Loucy (cell line): ENCODE data around the gene G0S2.

ENCODE experiments used
- H2AFZ ChIP-seq: fragments of 200-600 bp; sonication (generic); 2 replicates; pipeline ENCODE4 v1.6.0; 2016; ENCODE audit warnings: antibody characterized with exemption, mild to moderate bottlenecking, low read length, moderate library complexity
- H3F3A ChIP-seq: fragments of 200-600 bp; 2 replicates; pipeline ENCODE4 v1.6.0; 2016; ENCODE audit warnings: antibody characterized with exemption, low read depth, mild to moderate bottlenecking
- H3K27me3 ChIP-seq: fragments of 200-600 bp; sonication (generic); 2 replicates; pipeline ENCODE4 v1.6.1; 2014; ENCODE audit warnings: low read length, mild to moderate bottlenecking; ENCODE audit not compliant: insufficient read depth, poor library complexity, severe bottlenecking
- H3K36me3 ChIP-seq: fragments of 200-600 bp; sonication (generic); 2 replicates; pipeline ENCODE4 v1.6.1; 2016; ENCODE audit warnings: low read length; ENCODE audit not compliant: insufficient read depth
- H3K4me1 ChIP-seq: fragments of 200-600 bp; sonication (generic); 2 replicates; pipeline ENCODE4 v1.5.1; 2014; ENCODE audit warnings: low read length, mild to moderate bottlenecking; ENCODE audit not compliant: insufficient read depth, poor library complexity, severe bottlenecking
- H3K4me2 ChIP-seq: fragments of 200-600 bp; sonication (generic); 2 replicates; pipeline ENCODE4 v1.6.0; 2014; ENCODE audit warnings: antibody characterized with exemption, low read length, low read depth, mild to moderate bottlenecking; ENCODE audit not compliant: poor library complexity, severe bottlenecking
- H3K4me3 ChIP-seq: fragments of 200-600 bp; sonication (generic); 2 replicates; pipeline ENCODE4 v1.5.1; 2014; ENCODE audit warnings: low read length, mild to moderate bottlenecking, mixed read lengths; ENCODE audit not compliant: poor library complexity, severe bottlenecking
- H3K79me2 ChIP-seq: fragments of 200-600 bp; sonication (generic); 2 replicates; pipeline ENCODE4 v1.6.1; 2014; ENCODE audit warnings: low read length; ENCODE audit not compliant: insufficient read depth
- H3K9ac ChIP-seq: fragments of 200-600 bp; sonication (generic); 2 replicates; pipeline ENCODE4 v1.6.0; 2014; ENCODE audit warnings: mild to moderate bottlenecking, low read depth, low read length, moderate library complexity; ENCODE audit not compliant: poor library complexity, severe bottlenecking
- H3K9me2 ChIP-seq: fragments of 200-600 bp; sonication (generic); replicated peaks from 2 replicates; pipeline ENCODE4 v1.6.1; 2016; ENCODE audit warnings: low read depth, low read length, mixed read lengths
- H3K9me3 ChIP-seq: fragments of 200-600 bp; sonication (generic); 2 replicates; pipeline ENCODE4 v1.6.1; 2014; ENCODE audit warnings: mild to moderate bottlenecking, antibody characterized with exemption, low read length, low read depth; ENCODE audit not compliant: insufficient read depth
- H4K20me1 ChIP-seq: fragments of 200-600 bp; sonication (generic); 2 replicates; pipeline ENCODE4 v1.6.0; 2014; ENCODE audit warnings: antibody characterized with exemption, low read length, mild to moderate bottlenecking; ENCODE audit not compliant: insufficient read depth, poor library complexity, severe bottlenecking
- CTCF ChIP-seq: fragments of 200-600 bp; sonication (generic); conservative IDR thresholded peaks from 2 replicates; pipeline ENCODE4 v1.5.1; 2014; ENCODE audit warnings: mild to moderate bottlenecking, antibody characterized with exemption, low read length
- EZH2phosphoT487 ChIP-seq: fragments of 200-600 bp; IDR thresholded peaks from 2 replicates; pipeline ENCODE4 v1.6.1; 2018; ENCODE audit warnings: antibody characterized with exemption, mild to moderate bottlenecking, moderate library complexity, borderline replicate concordance

G0S2 gene

GRCh38 chr1:209674957-209675564 lies at the start of gene G0S2:
Gene G0S2, plus strand, starts transcription at chr1:209675412. Its CDS starts 273 bp downstream, at chr1:209675685.
- no peaks in the 10 kb centered on the region for H3K27me3 ChIP-seq
- no peaks in the 10 kb centered on the region for H3K9me2 ChIP-seq
- H2AFZ ChIP-seq: no peak within 1 kb of the TSS
- H3K4me1 ChIP-seq: no peaks in the 10 kb centered on the region
- no peak within 1 kb of the TSS for H3K4me2 ChIP-seq
- no peaks in the 10 kb centered on the region for H3K36me3 ChIP-seq
- no peaks in the 10 kb centered on the region for H3K79me2 ChIP-seq
- TF ChIP-seq EZH2phosphoT487 (no peak), CTCF (no peak)
- no peaks in the 10 kb centered on the region for H3F3A ChIP-seq
- H4K20me1 ChIP-seq: no peaks in the 10 kb centered on the region
- H3K4me3 ChIP-seq: no peak within 1 kb of the TSS
- H3K9me3 ChIP-seq: no peaks in the 10 kb centered on the region
- no peak within 1 kb of the TSS for H3K9ac ChIP-seq

GRCh38 chr1:209625791-209626285 lies 49.4 kb upstream of the G0S2 start:
- H3K79me2 ChIP-seq: no peaks in the 10 kb centered on the region
- no peak overlapping the region for H3K4me3 ChIP-seq
- H3K9me3 ChIP-seq: no peaks in the 10 kb centered on the region
- no peaks in the 10 kb centered on the region for H3K4me1 ChIP-seq
- no peaks in the 10 kb centered on the region for H3K36me3 ChIP-seq
- no peak overlapping the region for H2AFZ ChIP-seq
- no peaks in the 10 kb centered on the region for H4K20me1 ChIP-seq
- no peaks in the 10 kb centered on the region for H3F3A ChIP-seq
- no peak overlapping the region for H3K4me2 ChIP-seq
- TF ChIP-seq CTCF (no peak), EZH2phosphoT487 (no peak)
- H3K9ac ChIP-seq: no peak overlapping the region
- H3K9me2 ChIP-seq: no peaks in the 10 kb centered on the region
- H3K27me3 ChIP-seq: no peaks in the 10 kb centered on the region

GRCh38 chr1:209626346-209627026 lies 48.7 kb upstream of the G0S2 start:
- Histone ChIP-seq H2AFZ (no peak overlapping the region), H3K4me2 (no peak overlapping the region), H3K9ac (no peak overlapping the region), H3K79me2 (no peaks in the 10 kb centered on the region), H4K20me1 (no peaks in the 10 kb centered on the region), H3K36me3 (no peaks in the 10 kb centered on the region), H3K4me1 (no peaks in the 10 kb centered on the region), H3K4me3 (no peak overlapping the region), H3K27me3 (no peaks in the 10 kb centered on the region), H3K9me3 (no peaks in the 10 kb centered on the region), H3K9me2 (no peaks in the 10 kb centered on the region), H3F3A (no peaks in the 10 kb centered on the region)
- TF ChIP-seq CTCF (no peak), EZH2phosphoT487 (no peak)
